Myocyte (in vitro differentiated cells): ENCODE data around the gene ADORA2A. TPM values are rescaled to one million over a fixed set of nuclear protein-coding genes. Genes with fewer than 3 reads are reported as not detected.

ENCODE experiments used
- DNase-seq: peaks from one replicate; pipeline ENCODE4 v3.0.0-alpha.2; 2012; ENCODE audit warnings: low read depth
- total RNA-seq: library from RNA; depleted of rRNA; stranded (reverse); fragments of >200 nt; gene quantifications from 2 replicates; pipeline ENCODE4 v1.2.3, GENCODE V29; 2014

ADORA2A gene
- total RNA-seq, 1 donor from 2014 or later = 6.4 TPM

DNA sequence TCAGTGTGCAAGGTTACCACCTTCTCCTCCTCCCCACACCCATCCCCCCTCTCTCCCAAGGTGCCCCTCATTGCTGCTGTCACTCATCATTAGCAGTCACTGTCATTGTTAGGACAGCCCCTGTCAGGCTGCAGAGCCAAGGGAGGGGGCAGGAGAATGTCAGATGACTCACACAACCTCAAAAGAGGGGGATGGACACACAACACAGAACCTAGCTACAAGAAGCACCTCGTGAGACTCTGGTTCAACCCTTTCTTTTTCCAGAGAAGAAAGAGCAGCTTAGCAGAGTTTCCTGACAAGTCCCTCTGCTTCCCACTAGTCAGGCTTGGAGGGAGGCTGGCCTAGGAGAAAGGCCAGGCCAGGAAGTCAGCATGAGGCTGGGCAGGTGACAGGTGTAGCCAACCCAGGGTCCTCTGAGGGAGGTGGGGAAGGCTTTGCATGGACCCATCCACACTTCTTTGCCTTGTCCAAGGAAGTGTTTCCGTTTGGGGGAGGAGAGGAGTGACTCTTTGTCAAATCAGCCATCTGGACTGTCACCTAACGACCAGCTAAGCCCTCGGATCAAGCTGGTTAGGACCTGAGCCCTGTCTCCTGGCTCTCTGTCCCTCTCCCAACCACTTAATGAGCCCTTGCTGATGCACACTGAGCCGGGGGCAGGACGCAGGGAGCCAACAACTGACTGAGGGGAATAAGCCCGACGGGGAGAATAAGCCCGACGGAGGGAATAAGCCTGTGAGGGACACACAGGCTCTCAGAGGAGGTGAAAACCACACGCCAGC, 18.3 kb downstream of the ADORA2A start:
- no peak for DNase-seq

- no peak for DNase-seq
Observed at GRCh38 chr22:24446260-24446611, 18.8 kb downstream of the ADORA2A start.

DNA sequence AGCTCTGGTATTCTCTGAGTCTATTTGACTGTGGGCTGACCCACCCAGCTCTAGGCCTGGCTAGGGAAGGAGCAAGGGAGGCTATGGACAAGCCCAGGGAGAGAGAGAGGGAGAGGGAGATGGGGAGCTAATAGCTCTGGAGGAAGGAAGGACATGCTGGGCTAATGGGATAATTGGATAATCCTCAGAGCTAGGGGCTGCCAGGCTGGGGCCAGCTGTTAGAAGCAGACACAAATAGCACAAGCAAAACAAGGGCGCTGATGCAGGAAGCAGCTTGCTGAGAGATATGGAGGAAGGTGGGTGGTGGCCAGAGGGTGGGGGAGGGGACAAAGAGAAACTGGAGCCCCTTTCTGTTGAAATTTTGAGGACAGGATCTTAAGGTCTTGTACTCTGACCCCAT, 23.2 kb downstream of the ADORA2A start:
- peak; percentile 72 for DNase-seq

DNA sequence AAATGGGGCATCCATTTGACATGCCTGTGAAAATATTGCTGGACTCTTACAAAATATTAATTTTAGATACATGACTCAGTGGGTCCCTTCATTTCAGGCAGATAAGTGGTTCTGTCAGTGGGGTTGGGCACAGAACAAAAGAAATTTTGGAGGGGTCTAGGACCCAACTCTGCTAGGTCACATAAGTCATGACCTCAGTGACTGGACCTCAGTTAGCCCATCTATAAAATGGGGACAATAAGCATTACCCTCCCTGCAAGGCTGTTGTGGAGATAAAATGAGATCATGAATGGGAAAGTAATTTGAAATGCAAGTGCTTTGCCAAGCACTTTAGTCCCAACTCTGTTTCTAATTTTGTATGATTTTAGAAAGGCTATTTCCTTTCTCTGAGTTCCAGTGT, 23.8 kb downstream of the ADORA2A start:
- no peak for DNase-seq

GRCh38 chr22:24453853-24454252, 26.5 kb downstream of the ADORA2A start:
- DNase-seq = no peak

DNA sequence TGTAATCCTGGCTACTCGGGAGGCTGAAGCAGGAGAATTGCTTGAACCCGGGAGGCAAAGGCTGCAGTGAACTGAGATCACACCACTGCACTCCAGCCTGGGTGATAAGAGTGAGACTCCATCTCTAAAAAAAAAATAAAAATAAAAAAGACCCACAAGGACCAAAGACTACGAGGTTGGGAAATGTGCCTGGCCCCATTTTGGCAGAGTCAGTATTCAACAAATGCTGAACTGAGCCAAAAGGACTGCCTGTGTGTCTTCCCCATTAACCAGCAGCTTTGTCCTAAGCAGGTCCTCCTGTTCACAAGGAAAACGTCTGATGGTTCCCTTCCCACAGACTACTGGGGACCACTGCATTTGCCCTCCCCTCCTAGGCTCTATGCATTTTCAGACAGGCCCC, 27.6 kb downstream of the ADORA2A start:
- DNase-seq = no peak

- no peak for DNase-seq
Observed at GRCh38 chr22:24455751-24456426, 28.5 kb downstream of the ADORA2A start.

GRCh38 chr22:24457894-24458420, 30.6 kb downstream of the ADORA2A start:
- DNase-seq = no peak

DNA sequence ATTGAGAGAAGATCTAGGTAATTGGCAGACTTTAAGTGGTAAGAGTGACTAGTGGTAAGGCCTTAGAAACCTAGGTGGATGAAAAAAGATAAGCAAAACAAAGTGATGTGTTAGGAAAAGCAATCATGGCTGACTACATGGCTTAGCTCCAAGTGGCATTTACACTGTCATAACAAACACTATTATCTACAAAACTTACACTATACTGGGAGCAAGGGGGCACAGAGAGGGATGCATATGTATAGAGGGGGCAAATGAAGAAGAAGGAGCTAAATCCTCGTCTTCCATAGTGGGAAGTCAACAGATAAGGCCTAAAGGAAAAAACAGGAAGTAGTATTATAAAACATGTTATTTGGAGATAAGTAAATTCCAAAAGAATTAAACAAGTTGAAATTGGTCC, 32.5 kb downstream of the ADORA2A start:
- DNase-seq = no peak

- no peak for DNase-seq
Observed at GRCh38 chr22:24460418-24461089, 33.2 kb downstream of the ADORA2A start.

GRCh38 chr22:24463071-24463760, 35.8 kb downstream of the ADORA2A start:
- DNase-seq = peak; percentile 29

- peak; percentile 20 for DNase-seq
Observed at GRCh38 chr22:24465566-24465965, 38.2 kb downstream of the ADORA2A start.

DNA sequence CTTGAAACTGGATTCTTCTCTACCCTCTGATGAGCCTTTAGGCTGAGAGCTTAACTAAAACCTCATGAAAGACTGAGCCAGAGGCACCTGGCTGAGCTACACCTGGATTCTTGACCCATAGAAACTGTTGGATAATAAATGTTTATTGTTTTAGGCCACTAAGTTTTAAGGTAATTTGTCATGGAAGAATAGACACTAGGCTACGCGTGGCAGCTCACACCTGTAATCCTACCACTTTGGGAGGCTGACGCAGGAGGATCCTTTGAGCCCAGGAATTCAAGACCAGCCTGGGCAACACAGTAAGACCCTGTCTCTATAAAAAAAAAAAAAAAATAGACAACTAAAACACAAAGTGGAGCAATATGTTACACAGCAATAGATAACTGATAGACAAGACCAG, 38.6 kb downstream of the ADORA2A start:
- DNase-seq = no peak

GRCh38 chr22:24466716-24467328, 39.4 kb downstream of the ADORA2A start:
- peak; percentile 52 for DNase-seq

GRCh38 chr22:24467340-24467739, 39.9 kb downstream of the ADORA2A start:
- DNase-seq = no peak

DNA sequence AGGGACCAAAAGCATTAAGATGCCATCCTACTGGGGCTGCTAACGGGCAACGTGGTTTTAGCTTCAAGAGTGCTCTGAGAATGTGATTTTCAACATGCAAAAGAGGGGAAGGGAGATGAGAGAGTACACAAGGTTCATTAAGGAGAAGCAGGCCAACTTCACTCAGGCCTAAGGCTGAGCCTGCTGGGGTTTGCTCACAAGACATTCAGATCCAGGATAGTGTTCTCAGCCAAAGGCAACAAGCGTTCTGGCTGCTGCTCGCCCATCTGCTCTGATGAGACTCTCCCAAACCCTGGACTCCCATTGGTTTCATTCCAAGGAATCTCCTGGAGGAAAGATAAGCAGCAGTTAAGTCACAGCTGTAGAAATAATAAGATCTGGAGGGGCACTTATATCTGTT, 44.2 kb downstream of the ADORA2A start:
- DNase-seq = peak; percentile 42

- no peak for DNase-seq
Observed at GRCh38 chr22:24473284-24473683, 45.9 kb downstream of the ADORA2A start.

DNA sequence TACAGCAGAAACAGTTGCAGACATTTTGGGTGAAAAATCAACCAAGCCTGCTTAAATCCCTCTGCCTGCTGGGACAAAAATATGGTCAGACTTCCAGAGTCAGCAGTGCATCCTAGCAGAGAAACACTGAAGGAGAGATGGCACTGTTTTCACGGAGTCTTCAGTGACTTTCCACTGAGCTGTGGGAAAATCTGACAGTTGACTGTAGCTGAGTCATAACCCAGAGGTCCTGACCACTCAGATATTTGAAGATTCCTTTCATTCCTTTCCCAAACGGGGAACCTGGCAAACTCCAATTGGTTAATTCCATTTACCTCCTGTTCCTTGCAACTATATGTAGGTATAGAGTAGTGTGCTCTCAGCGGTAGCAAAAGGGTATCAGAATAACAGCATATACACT, 46.8 kb downstream of the ADORA2A start:
- DNase-seq = peak; percentile 84

DNA sequence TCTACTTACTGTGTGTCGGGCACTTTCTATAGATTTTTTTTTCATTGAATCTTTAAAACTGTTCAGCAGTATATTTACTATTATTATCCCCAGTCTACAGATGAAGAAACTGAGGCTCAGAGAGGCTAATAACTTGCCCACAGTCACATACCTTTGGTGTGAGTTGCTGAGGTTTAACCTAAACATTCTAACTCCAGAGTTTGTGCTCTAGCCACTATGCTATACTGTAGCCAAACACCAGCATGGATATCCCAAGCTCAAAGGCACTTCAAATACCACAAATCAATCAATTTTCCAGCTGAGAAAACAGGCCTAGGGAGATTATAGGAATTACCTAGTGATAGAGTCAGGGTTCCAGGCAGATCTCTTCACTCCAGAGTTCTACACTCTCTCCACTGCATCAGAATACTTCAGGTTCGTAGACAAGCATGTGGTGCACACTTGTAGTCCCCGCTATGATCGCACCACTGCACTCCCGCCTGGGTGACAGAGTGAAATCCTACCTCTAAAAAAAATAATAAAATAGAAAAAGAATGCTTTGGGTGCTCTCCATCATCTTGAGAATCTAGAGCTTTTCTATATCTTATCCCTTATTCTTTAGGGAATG, 47.4 kb downstream of the ADORA2A start:
- DNase-seq = no peak

GRCh38 chr22:24481641-24482040, 54.2 kb downstream of the ADORA2A start:
- no peak for DNase-seq

DNA sequence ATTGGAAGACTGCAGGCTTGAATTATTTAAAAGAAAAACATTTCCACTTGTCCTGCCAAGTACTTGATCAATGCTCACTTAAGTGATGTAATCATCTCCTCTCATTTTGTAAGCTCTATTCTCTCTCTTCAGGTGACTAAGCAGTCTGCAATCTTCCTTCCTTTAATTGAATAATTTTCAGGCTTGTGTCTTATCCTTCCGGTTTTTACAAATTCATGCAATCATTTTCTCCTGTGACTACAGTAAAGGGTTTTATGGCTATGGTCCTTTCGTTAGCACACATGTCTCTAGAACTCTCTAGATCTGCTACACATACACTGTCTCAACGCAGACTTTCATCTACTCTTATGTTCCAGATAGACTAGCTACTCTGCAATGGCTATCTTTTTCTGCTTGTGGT, 55.2 kb downstream of the ADORA2A start:
- DNase-seq = no peak
